Head of caudate nucleus (tissue), 42 donors: ENCODE data around the gene ITK.
"Not testable (repeated sequence)": the region's sequence is repeated elsewhere in the genome, so short reads cannot be mapped to it uniquely, and the experiment has no call there.

Experiments
- DNase-seq, 42 donors: peaks; one replicate each; pipeline versions ENCODE4 v3.0.0 to v3.0.0-alpha.2; 2020 to 2021; ENCODE audit warnings: mixed read lengths in 7 of 42
- intact Hi-C: fragments of 100-400 bp; cut with DNase I; formaldehyde crosslinking; loops from one replicate; pipeline ENCODE4 v1.15.0; 2022

The ITK gene

GRCh38 chr5:157198277-157198986 lies 17.8 kb downstream of the ITK start:
- DNase-seq: peak in 1 of 42 donors; percentile 29
- intact Hi-C loops: no loop called here

DNA sequence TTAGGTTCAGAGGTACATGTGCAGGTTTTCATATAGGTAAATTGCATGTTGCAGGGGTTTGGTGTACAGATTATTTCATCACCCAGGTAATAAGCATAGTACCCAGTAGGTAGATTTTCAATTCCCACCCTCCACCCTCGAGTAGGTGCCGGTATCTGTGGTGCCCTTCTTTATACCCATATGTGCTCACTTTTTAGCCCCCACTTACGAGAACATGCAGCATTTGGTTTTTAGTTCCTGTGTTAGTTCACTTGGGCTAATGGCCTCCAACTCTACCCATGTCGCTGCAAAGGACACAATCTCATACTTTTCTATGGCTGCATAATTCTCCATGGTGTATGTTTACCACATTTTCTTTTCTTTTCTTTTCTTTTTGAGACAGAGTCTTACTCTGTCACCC lies 21.2 kb downstream of the ITK start:
- intact Hi-C loops: no loop called here
- no peak for DNase-seq

DNA sequence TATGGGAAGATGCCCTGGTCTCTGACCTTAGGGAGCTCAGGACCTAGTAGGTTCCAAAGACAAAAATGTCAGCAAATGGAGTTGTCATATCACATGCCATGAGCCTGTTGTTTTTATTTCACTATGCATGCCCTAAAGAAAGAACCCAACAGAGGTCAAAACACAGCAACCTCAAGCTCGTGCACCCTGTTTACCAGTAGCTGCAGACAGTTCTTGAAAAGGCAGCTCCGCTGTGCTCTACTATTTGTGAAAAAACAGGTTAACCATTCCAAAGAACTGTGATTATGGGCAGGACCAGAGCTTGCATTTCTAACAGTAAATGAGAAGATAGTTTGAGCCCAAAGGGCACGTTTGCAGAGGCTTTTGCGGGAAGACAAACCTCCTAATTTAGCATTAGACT lies 22.8 kb downstream of the ITK start:
- intact Hi-C loops: no loop called here
- no peak for DNase-seq

GRCh38 chr5:157204765-157205164 lies 24.1 kb downstream of the ITK start:
- peak in 1 of 42 donors; percentile 24 for DNase-seq
- intact Hi-C loops: no loop called here

DNA sequence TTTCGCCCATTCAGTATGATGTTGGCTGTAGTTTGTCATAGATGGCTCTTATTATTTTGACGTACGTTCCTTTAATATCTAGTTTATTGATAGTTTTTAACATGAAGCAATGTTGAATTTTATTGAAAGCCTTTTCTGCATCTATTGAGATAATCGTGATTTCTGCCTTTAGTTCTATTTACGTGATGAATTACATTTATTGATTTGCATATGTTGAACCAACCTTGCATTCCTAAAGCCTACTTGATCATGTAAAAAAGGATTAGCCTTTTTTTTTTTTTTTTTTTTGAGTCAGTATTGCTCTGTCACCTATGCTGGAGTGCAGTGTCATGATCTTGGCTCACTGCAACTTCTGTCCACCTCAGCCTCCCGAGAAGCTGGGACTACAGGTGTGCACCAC lies 25.1 kb downstream of the ITK start:
- no peak for DNase-seq
- intact Hi-C loops: no loop called here

DNA sequence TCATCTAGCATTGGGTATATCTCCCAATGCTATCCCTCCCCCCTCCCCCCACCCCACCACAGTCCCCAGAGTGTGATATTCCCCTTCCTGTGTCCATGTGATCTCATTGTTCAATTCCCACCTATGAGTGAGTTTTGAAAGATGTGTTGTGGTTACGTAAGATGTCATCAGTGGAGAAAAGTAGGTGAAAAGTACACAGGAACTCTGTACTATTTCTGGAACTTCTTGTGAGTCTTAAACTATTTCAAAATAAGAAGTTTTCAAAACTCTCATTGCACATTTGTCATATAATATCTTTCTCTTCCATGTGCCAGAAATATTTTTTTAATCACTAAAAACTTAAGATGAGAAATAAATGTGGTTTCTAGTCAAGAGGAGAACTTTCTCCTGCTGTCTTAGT lies 30.0 kb downstream of the ITK start:
- intact Hi-C loops, DNase-seq: not testable (repeated sequence)

DNA sequence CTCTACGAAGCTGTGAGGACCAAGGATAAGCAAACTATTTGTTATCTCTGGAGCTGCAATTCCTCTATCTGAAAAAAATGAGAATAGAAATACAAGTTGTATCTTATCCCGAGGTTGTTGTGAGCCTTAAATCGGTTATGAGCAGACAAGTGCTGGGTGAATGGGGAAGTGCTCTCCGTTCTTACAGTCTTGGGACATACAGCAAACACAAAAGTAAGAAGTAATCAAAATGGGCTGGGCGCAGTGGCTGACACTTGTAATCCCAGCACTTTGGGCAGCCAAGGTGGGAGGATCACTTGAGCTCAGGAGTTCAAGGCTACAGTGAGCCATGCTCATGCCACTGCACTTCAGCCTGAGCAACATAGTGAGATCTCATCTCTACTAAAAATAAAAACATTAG lies 31.7 kb downstream of the ITK start:
- intact Hi-C loops: no loop called here
- peak in 1 of 42 donors; percentile 25 for DNase-seq

DNA sequence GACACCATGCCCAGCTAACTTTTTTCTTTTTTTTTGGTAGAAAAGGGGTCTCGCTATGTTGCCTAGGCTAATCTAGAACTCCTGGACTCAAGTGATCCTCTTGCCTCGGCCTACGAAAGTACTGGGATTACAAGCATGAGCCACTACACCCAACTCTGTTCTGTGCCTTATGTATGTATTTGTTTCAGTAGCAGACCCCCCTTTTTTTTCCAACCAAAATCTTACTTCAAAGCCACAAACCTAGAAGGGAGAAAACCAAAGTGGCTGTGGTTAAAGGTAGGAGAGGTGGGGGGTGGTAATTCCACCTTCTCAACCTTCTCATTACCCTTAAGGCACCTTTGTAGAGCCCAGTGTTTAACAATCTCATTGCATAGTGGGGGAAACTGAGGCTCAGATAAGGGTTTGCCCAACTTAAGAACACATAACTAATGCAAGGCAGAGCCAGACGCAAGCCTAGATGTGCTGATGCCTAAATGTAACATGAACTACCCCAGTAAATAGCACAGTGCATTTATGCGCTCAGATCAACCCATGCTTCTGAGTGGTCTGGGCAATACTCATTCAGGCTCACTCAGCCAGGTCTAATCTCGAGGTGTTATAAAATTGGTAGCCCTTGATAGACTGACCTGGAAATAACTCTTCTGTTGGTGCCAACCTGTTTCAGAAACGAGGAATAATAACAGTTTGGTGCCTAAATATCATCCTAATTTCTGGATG lies 33.0 kb downstream of the ITK start:
- DNase-seq: no peak
- intact Hi-C loops: no loop called here

DNA sequence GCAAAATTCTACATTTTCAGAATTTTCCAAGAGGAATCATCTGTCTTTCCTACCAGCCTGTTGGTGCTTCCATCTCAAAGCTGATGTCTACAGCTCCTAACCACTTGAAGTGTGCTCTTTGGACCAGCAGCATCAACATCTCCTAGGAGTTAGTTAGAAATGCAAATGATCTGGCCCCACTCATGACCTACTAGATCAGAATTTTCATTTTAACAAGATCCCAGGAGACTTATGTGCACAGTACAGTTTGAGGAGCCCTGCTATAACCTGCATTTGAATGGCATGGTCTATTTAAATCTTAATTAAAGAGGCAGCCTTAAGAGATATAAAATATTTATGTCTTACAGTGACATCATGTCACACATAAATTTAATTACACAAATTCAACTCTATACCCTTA lies 33.8 kb downstream of the ITK start:
- intact Hi-C loops: no loop called here
- peak in 1 of 42 donors; percentile 19 for DNase-seq

GRCh38 chr5:157214861-157215513 lies 34.3 kb downstream of the ITK start:
- intact Hi-C loops: no loop called here
- DNase-seq: no peak

- peak in 1 of 42 donors; percentile 32 for DNase-seq
- intact Hi-C loops: no loop called here
Measured at GRCh38 chr5:157215514-157216167, 35.0 kb downstream of the ITK start.

GRCh38 chr5:157216391-157217142 lies 35.9 kb downstream of the ITK start:
- intact Hi-C loops: no loop called here
- peak in 1 of 42 donors; percentile 15 for DNase-seq

- peak in 40 of 42 donors; percentile 4 to 85 (median 48) for DNase-seq
- intact Hi-C loops: no loop called here
Measured at GRCh38 chr5:157217289-157218024, 36.8 kb downstream of the ITK start.

GRCh38 chr5:157219491-157220271 lies 39.0 kb downstream of the ITK start:
- peak in 1 of 42 donors; percentile 8 for DNase-seq
- intact Hi-C loops: no loop called here

DNA sequence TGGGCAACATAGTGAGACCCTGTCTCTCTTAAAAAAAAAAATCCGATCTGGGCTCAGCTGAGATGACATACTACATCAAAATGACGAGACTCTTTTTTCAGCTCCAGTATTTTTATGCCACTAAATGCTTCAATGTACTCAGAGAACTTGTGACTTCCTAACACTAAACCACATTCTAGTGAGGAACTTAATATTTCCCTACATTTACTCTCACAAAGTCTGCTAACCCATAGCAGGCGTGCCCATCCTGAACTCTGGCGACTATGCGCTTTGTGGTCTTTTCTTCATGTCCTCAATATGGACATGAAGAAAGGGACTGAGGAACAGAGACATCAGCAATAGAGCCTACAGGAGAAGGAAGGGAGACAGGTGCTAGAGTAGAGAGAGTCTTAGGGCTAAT lies 41.3 kb downstream of the ITK start:
- intact Hi-C loops: no loop called here
- no peak for DNase-seq

DNA sequence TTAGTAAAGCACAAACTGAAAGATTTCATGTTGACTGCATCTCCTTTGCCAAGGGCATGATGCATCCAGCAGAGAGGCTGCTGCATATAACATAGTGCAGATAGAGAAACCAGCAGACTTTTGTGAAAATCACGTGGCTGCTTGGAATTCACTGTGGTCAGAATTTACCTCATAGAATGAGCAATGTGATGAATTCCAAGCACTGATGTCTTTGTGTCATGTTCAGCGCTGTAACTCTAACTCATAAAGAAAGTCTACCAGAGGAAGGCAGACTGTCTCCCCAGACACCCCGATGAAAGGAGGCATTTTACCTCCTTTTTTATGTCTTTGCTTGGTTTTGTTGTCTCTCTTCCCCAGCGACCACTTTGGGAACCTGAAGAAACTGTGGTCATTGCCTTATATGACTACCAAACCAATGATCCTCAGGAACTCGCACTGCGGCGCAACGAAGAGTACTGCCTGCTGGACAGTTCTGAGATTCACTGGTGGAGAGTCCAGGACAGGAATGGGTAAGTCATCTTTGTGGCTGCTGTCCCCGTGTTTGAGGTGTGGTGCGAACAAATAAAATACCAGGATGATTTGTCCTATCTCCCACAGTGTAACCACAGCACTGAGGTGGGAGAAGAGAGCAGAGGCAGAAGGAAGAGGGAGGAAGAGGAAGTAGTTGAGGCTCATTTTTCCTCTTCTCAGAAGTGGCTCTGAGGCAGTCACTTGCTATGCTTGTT lies 42.0 kb downstream of the ITK start:
- peak in 1 of 42 donors; percentile 17 for DNase-seq
- intact Hi-C loops: no loop called here
